Measurements from ENCODE around the gene CFAP251. TPM values are rescaled to one million over a fixed set of nuclear protein-coding genes. Genes with fewer than 3 reads are reported as not detected.
A peak's percentile ranks its signal among the peaks of the same experiment; 100 is the strongest.
"Not testable (repeated sequence)": the region's sequence is repeated elsewhere in the genome, so short reads cannot be mapped to it uniquely, and the experiment has no call there.

CFAP251 gene
- total RNA-seq, 2 donors from 2014 or later = 1.8 to 12.6 TPM

DNA sequence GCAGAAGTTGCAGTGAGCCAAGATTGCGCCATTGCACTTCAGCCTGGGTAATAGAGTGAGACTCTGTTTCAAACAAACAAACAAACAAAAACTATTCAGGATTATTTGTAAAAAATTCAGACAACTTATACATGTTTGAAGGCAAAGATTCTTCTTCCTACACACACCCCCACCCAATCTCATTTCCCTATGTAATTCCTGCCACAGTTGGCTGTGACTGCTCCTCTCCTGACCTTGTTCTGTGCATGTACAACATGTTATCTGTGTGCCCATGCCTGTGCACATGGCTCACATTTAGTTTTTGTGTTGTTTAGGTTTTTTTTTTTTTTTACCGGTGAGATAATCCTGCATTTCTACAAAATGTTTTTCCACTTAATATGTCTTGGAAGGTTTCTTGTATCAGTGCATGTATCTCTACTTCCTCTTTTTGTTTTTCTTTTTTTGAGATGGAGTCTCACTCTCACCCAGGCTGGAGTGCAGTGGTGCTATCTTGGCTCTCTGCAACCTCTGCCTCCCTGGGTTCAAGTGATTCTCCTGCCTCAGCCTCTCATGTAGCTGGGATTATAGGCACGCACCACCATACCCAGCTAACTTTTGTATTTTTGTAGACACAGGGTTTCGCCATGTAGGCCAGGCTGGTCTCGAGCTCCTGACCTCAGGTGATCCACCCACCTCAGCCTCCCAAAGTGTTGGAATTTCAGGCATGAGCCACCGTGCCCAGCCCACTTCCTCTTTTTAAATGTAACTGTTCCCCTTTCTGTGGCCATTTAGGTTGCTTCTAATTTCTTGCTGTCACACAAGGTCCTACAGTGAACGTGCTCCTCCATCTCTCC is 8.7 kb downstream of the CFAP251 start:
- Mint-ChIP-seq H3K4me3 (no peak overlapping the region), H3K4me1 (no peaks in the 10 kb centered on the region)

DNA sequence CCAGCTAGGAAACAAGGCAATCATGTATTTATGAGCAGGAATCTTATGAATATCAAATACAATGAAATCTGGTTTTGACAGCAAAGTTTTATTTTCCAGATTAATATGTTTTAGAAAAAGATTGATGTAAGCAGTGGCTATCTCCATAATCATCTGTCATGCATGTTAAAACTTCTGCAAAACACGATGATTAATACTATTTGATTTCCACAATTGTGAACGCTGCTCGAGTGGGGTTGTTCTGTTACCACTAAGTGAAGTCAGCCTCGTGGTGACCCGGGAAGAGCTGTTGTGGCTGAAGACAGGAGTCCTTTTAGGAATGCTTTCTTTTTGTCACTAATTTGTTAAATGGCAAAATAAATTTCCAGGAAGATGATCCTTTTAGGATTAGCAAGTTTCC is 9.4 kb downstream of the CFAP251 start:
- H3K4me1 Mint-ChIP-seq = no peaks in the 10 kb centered on the region
- no peak for ATAC-seq (replicated peaks)
- no peaks in the 10 kb centered on the region for H3K9me3 Mint-ChIP-seq
- no peaks in the 10 kb centered on the region for H3K27me3 Mint-ChIP-seq
- H3K36me3 Mint-ChIP-seq (ENCODE audit: low read depth) = no peaks in the 10 kb centered on the region
- no peak overlapping the region for H3K4me3 Mint-ChIP-seq
- no peak overlapping the region for H3K27ac Mint-ChIP-seq

More for the DNA sequence above, 8.7 kb downstream of the CFAP251 start:
- Mint-ChIP-seq H3K36me3 (ENCODE audit: low read depth) (no peaks in the 10 kb centered on the region), H3K27me3 (no peaks in the 10 kb centered on the region), H3K27ac (no peak overlapping the region), H3K9me3 (no peaks in the 10 kb centered on the region)
- ATAC-seq (replicated peaks) = no peak

DNA sequence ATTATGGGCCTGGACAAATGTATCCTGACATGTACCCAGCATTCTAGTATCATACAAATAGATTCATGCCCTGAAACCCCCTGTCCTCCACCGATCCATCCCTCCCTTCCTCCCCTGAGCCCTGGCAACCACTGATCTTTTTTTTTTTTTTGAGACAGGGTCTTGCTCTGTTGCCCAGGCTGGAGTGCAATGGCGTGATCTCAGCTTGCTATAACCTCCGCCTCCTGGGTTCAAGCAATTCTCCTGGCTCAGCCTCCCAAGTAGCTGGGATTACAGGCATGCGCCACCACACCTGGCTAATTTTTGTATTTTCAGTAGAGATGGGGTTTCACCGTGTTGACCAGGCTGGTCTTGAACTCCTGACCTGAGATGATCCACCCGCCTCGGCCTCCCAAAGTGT is 11.2 kb downstream of the CFAP251 start:
- H3K4me1 Mint-ChIP-seq; H3K27ac Mint-ChIP-seq; H3K4me3 Mint-ChIP-seq; H3K9me3 Mint-ChIP-seq; ATAC-seq (replicated peaks); H3K36me3 Mint-ChIP-seq (ENCODE audit: low read depth); H3K27me3 Mint-ChIP-seq: not testable (repeated sequence)

- Mint-ChIP-seq H3K36me3 (ENCODE audit: low read depth) (no peaks in the 10 kb centered on the region), H3K27me3 (no peaks in the 10 kb centered on the region), H3K27ac (no peak overlapping the region), H3K4me3 (no peak overlapping the region), H3K4me1 (no peaks in the 10 kb centered on the region), H3K9me3 (no peaks in the 10 kb centered on the region)
- no peak for ATAC-seq (replicated peaks)
Observed at GRCh38 chr12:121930862-121931261, 12.5 kb downstream of the CFAP251 start.

- Mint-ChIP-seq H3K27me3 (no peaks in the 10 kb centered on the region), H3K4me3 (no peak overlapping the region), H3K4me1 (no peaks in the 10 kb centered on the region), H3K36me3 (ENCODE audit: low read depth) (no peaks in the 10 kb centered on the region), H3K9me3 (no peaks in the 10 kb centered on the region), H3K27ac (no peak overlapping the region)
- ATAC-seq (replicated peaks) = no peak
Observed at GRCh38 chr12:121932176-121932536, 13.8 kb downstream of the CFAP251 start.

- no peaks in the 10 kb centered on the region for H3K9me3 Mint-ChIP-seq
- no peaks in the 10 kb centered on the region for H3K36me3 Mint-ChIP-seq (ENCODE audit: low read depth)
- H3K27me3 Mint-ChIP-seq = no peaks in the 10 kb centered on the region
- H3K4me3 Mint-ChIP-seq = no peak overlapping the region
- peaks cover 4% of the 10 kb centered on the region for H3K4me1 Mint-ChIP-seq
- no peak for ATAC-seq (replicated peaks)
- H3K27ac Mint-ChIP-seq = no peak overlapping the region
Observed at GRCh38 chr12:121932914-121933521, 14.6 kb downstream of the CFAP251 start.

DNA sequence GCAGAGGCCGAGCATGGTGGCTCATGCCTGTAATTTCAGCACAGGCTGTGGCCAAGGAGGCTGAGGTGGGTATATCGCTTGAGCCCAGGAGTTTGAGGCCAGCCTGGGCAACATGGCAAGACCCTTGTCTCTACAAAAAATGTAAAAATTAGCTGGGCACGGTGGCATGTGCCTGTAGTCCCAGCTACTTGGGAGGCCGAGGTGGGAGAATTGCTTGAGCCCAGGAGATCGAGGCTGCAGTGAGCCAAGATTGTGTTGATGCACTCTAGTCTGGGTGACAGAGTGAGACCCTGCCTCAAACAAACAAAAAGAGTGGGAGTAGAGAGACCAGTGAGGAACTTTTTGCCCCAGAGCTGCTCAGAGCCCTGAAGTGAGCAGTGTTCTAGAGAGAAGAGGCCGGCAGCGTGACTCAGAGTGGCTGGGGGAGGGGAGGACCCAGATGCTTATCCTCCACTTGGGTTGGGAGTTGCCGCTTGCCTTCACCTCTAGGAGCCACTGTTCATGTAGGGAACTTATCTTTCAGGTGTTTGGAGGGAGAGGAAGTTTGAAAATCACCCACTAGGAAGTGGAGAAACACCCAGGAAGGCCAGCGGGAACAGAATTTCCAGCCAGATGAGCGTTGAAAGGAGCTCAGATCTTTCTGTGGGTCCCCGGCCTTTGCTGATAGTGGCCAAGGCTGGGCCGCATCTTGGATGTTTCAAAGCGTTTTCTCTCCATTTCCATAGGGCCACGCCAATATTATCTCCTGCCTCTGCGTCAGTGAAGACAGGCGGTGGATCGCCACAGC is 15.3 kb downstream of the CFAP251 start:
- no peaks in the 10 kb centered on the region for H3K36me3 Mint-ChIP-seq (ENCODE audit: low read depth)
- ATAC-seq (replicated peaks) = no peak
- peaks cover 4% of the 10 kb centered on the region for H3K4me1 Mint-ChIP-seq
- no peak overlapping the region for H3K4me3 Mint-ChIP-seq
- H3K9me3 Mint-ChIP-seq = no peaks in the 10 kb centered on the region
- H3K27ac Mint-ChIP-seq = no peak overlapping the region
- H3K27me3 Mint-ChIP-seq = no peaks in the 10 kb centered on the region

GRCh38 chr12:121934309-121934664 is 15.9 kb downstream of the CFAP251 start:
- no peaks in the 10 kb centered on the region for H3K36me3 Mint-ChIP-seq (ENCODE audit: low read depth)
- H3K4me3 Mint-ChIP-seq = no peak overlapping the region
- no peaks in the 10 kb centered on the region for H3K9me3 Mint-ChIP-seq
- no peak for ATAC-seq (replicated peaks)
- H3K27me3 Mint-ChIP-seq = no peaks in the 10 kb centered on the region
- H3K4me1 Mint-ChIP-seq = peaks cover 4% of the 10 kb centered on the region
- H3K27ac Mint-ChIP-seq = no peak overlapping the region

GRCh38 chr12:121937654-121938053 is 19.3 kb downstream of the CFAP251 start:
- H3K9me3 Mint-ChIP-seq = no peaks in the 10 kb centered on the region
- H3K4me3 Mint-ChIP-seq = no peak overlapping the region
- H3K27ac Mint-ChIP-seq = no peak overlapping the region
- peaks cover 4% of the 10 kb centered on the region for H3K4me1 Mint-ChIP-seq
- H3K36me3 Mint-ChIP-seq (ENCODE audit: low read depth) = no peaks in the 10 kb centered on the region
- ATAC-seq (replicated peaks) = peak; percentile 46
- no peaks in the 10 kb centered on the region for H3K27me3 Mint-ChIP-seq

DNA sequence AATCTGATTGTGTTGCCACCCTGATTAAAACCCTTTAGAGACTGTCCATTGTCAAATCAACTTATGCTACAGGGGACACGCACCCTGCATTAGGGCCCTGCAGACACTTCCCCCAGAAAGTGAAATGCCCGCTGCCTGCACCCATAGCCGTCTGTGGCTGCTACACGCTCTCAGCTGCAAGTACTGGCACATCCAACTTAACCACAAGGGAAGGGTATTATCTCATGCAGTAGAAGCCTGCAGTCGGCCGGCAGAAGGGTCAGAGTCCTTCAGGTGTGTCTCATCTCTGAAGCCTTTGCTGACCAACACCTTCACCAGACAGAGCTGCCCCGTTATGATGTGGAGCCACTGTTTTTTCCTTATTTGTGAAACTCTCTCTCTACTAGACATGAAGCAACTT is 20.8 kb downstream of the CFAP251 start:
- no peaks in the 10 kb centered on the region for H3K9me3 Mint-ChIP-seq
- no peak overlapping the region for H3K4me3 Mint-ChIP-seq
- peaks cover 4% of the 10 kb centered on the region for H3K4me1 Mint-ChIP-seq
- H3K36me3 Mint-ChIP-seq (ENCODE audit: low read depth) = no peaks in the 10 kb centered on the region
- no peak overlapping the region for H3K27ac Mint-ChIP-seq
- no peak for ATAC-seq (replicated peaks)
- no peaks in the 10 kb centered on the region for H3K27me3 Mint-ChIP-seq

- no peaks in the 10 kb centered on the region for H3K9me3 Mint-ChIP-seq
- ATAC-seq (replicated peaks) = no peak
- no peak overlapping the region for H3K4me3 Mint-ChIP-seq
- H3K27me3 Mint-ChIP-seq = no peaks in the 10 kb centered on the region
- H3K27ac Mint-ChIP-seq = no peak overlapping the region
- H3K36me3 Mint-ChIP-seq (ENCODE audit: low read depth) = no peaks in the 10 kb centered on the region
- H3K4me1 Mint-ChIP-seq = peaks cover 4% of the 10 kb centered on the region
Observed at GRCh38 chr12:121939992-121940766, 21.8 kb downstream of the CFAP251 start.

DNA sequence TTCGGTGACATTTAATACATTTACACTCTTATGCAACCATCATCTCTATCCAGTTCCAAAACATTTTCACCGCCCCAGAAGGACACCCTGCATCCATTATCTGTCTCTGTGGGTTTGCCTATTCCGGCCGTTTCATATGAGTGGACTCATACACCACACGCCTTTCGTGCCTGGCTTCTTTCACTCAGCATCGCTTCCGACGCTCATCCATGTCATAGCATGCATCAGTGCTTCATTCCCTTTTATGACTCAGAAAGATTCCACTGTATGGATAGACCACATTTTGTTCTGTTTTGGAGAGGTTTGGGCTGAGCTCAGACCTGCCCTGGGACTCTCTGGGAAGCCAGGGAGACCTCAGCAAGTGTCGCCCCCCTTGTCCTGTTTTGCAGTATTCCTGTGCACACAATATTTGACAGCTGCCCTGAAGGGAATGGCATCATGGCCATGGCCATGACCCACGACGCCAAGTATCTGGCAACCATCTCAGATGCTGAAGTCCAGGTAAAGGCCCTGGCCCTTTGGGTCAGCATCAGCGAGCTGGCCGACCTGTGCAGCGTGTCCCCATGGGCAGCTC is 23.8 kb downstream of the CFAP251 start:
- Mint-ChIP-seq H3K27me3 (no peaks in the 10 kb centered on the region), H3K27ac (no peak overlapping the region), H3K4me1 (peaks cover 4% of the 10 kb centered on the region), H3K9me3 (no peaks in the 10 kb centered on the region), H3K4me3 (no peak overlapping the region), H3K36me3 (ENCODE audit: low read depth) (no peaks in the 10 kb centered on the region)
- ATAC-seq (replicated peaks) = no peak

GRCh38 chr12:121943926-121944325 is 25.5 kb downstream of the CFAP251 start:
- ATAC-seq (replicated peaks) = no peak
- Mint-ChIP-seq H3K9me3 (no peaks in the 10 kb centered on the region), H3K4me3 (no peak overlapping the region), H3K27ac (no peak overlapping the region), H3K4me1 (no peaks in the 10 kb centered on the region), H3K27me3 (no peaks in the 10 kb centered on the region), H3K36me3 (ENCODE audit: low read depth) (no peaks in the 10 kb centered on the region)
